ENCODE data around the gene GSTA2.

DNA sequence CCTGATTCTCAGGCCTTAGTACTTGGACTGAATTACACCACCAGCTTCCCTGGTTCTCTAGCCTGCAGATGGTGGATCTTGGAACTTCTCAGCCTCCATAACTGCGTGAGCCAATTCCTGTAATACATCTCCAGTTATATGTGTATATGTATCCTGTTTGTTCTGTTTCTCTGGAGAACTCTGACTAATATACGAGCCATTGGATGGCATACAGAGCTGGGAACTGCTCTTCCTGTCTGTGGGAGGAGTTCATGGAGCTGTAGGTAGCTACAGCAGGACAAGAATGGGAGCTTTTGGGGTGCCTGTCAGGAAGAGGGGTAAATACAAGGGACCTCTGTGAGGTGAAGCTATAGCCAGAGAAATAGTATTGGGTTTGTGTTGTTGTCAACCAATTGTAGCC, 51.1 kb downstream of the GSTA2 start:
- TF ChIP-seq, protein P1, sequence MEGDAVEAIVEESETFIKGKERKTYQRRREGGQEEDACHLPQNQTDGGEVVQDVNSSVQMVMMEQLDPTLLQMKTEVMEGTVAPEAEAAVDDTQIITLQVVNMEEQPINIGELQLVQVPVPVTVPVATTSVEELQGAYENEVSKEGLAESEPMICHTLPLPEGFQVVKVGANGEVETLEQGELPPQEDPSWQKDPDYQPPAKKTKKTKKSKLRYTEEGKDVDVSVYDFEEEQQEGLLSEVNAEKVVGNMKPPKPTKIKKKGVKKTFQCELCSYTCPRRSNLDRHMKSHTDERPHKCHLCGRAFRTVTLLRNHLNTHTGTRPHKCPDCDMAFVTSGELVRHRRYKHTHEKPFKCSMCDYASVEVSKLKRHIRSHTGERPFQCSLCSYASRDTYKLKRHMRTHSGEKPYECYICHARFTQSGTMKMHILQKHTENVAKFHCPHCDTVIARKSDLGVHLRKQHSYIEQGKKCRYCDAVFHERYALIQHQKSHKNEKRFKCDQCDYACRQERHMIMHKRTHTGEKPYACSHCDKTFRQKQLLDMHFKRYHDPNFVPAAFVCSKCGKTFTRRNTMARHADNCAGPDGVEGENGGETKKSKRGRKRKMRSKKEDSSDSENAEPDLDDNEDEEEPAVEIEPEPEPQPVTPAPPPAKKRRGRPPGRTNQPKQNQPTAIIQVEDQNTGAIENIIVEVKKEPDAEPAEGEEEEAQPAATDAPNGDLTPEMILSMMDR (conservative IDR thresholded peaks at IDR 0.05; ENCODE audit: low read length), result no peak
- TF ChIP-seq EZH2phosphoT487 (IDR thresholded peaks at IDR 0.05; ENCODE audit: borderline replicate concordance, low read depth, low read length), result no peak

All from OCI-LY7 (cell line).